MCF 10A (cell line): ENCODE data around the gene COL7A1. TPM values are rescaled to one million over a fixed set of nuclear protein-coding genes. Genes with fewer than 3 reads are reported as not detected.

Experiments used
- BruUV-seq: library from RNA; stranded (reverse); fragments of 400-500 nt; replicated peaks from 2 replicates; lab custom pipeline; 2021; lab: Mats Ljungman, UMichigan
- CTCF ChIA-PET: fragments of 300-600 bp; sonication (Branson Sonifier 250); formaldehyde crosslinking; extraction: SDS; loops from one replicate; lab custom pipeline; 2021; ENCODE audit warnings: antibody characterized with exemption, inconsistent platforms; lab: Yijun Ruan, JAX
- POLR2A ChIA-PET: fragments of 300-600, 350-650 bp; sonication (Branson Sonifier 250); formaldehyde crosslinking; extraction: SDS; loops from one replicate; lab custom pipeline; 2020; ENCODE audit warnings: antibody characterized with exemption, inconsistent platforms; lab: Yijun Ruan, JAX
- DNase-seq: peaks from one replicate; pipeline ENCODE4 v3.0.0-alpha.2; 2018; ENCODE audit not compliant: unreplicated experiment
- H3K27ac Mint-ChIP-seq: one replicate; pipeline ENCODE4 v1.8.0; 2022; ENCODE audit warnings: mild to moderate bottlenecking, low read depth, mixed read lengths; ENCODE audit not compliant: unreplicated experiment
- H3K27me3 Mint-ChIP-seq: one replicate; pipeline ENCODE4 v1.8.0; 2022; ENCODE audit warnings: mixed read lengths; ENCODE audit not compliant: insufficient read depth, unreplicated experiment
- H3K36me3 Mint-ChIP-seq: one replicate; pipeline ENCODE4 v1.8.0; 2022; ENCODE audit warnings: mild to moderate bottlenecking, moderate library complexity, mixed read lengths; ENCODE audit not compliant: insufficient read depth, unreplicated experiment
- H3K4me1 Mint-ChIP-seq: one replicate; pipeline ENCODE4 v1.8.0; 2022; ENCODE audit warnings: mixed read lengths; ENCODE audit not compliant: insufficient read depth, unreplicated experiment
- H3K4me3 Mint-ChIP-seq: one replicate; pipeline ENCODE4 v1.8.0; 2022; ENCODE audit warnings: mild to moderate bottlenecking, moderate library complexity, mixed read lengths; ENCODE audit not compliant: unreplicated experiment
- H3K9me3 Mint-ChIP-seq: one replicate; pipeline ENCODE4 v1.8.0; 2022; ENCODE audit warnings: mixed read lengths; ENCODE audit not compliant: unreplicated experiment
- CTCF ChIP-seq: fragments of 200-600 bp; IDR thresholded peaks from one replicate; pipeline ENCODE4 v1.8.0; 2022; ENCODE audit warnings: antibody characterized with exemption, mild to moderate bottlenecking; ENCODE audit not compliant: unreplicated experiment
- intact Hi-C: fragments of 100-400 bp; cut with micrococcal nuclease; formaldehyde crosslinking; loops from 2 replicates; pipeline ENCODE4 v1.14.1; 2022
- total RNA-seq: library from RNA; stranded (reverse); gene quantifications from 2 replicates; pipeline ENCODE4 v1.2.3, GENCODE V29; 2022

The COL7A1 gene
- total RNA-seq, 1 experiment from 2014 or later, result 60.5 TPM

- H3K9me3 Mint-ChIP-seq, result no peaks in the 10 kb centered on the region
- no peak for TF ChIP-seq CTCF
- peak overlapping the region; percentile 94 for H3K27ac Mint-ChIP-seq
- no peak for DNase-seq
- H3K27me3 Mint-ChIP-seq, result no peaks in the 10 kb centered on the region
- POLR2A ChIA-PET, result interaction anchor here (1.0 to 1.9 kb wide), 5 partner anchors 9 to 174 kb away, joined by 4 to 23 read pairs (median 7); partner anchors contain the start of gene SLC26A6
- H3K4me1 Mint-ChIP-seq, result peaks cover 14% of the 10 kb centered on the region
- peaks cover 61% of the 10 kb centered on the region for H3K36me3 Mint-ChIP-seq
- H3K4me3 Mint-ChIP-seq, result peak overlapping the region; percentile 94
- CTCF ChIA-PET, result interaction anchor here (0.9 kb wide), 1 partner anchor 62 kb away, joined by 5 read pairs; no protein-coding TSS in a partner anchor
- intact Hi-C loops, result no loop called here
- no TSS peak for BruUV-seq
These were observed 12.4 kb upstream of the COL7A1 start for GRCh38 chr3:48607519-48607918.

GRCh38 chr3:48601622-48601994, 6.5 kb upstream of the COL7A1 start:
- peaks cover 43% of the 10 kb centered on the region for H3K4me1 Mint-ChIP-seq
- H3K27me3 Mint-ChIP-seq, result no peaks in the 10 kb centered on the region
- H3K4me3 Mint-ChIP-seq, result no peak overlapping the region
- BruUV-seq, result no TSS peak
- no peak for DNase-seq
- no peak overlapping the region for H3K27ac Mint-ChIP-seq
- intact Hi-C loops, result no loop called here
- H3K36me3 Mint-ChIP-seq, result peaks cover 83% of the 10 kb centered on the region
- H3K9me3 Mint-ChIP-seq, result no peaks in the 10 kb centered on the region
- ChIA-PET POLR2A (interaction anchor here (0.9 to 8.9 kb wide), 3 partner anchors 10 to 33 kb away, joined by 3 to 107 read pairs (median 93); partner anchors contain the start of genes SLC26A6 and UQCRC1), CTCF (interaction anchor here (0.6 to 2.2 kb wide), 7 partner anchors 9 to 321 kb away, joined by 3 to 8 read pairs (median 5); partner anchors contain the start of gene SLC26A6)
- no peak for TF ChIP-seq CTCF

GRCh38 chr3:48600711-48601621, 5.8 kb upstream of the COL7A1 start:
- Mint-ChIP-seq H3K4me1 (peaks cover 50% of the 10 kb centered on the region), H3K27me3 (no peaks in the 10 kb centered on the region), H3K9me3 (no peaks in the 10 kb centered on the region), H3K36me3 (peaks cover 77% of the 10 kb centered on the region), H3K27ac (peak overlapping the region; percentile 59), H3K4me3 (no peak overlapping the region)
- no peak for TF ChIP-seq CTCF
- no peak for DNase-seq
- intact Hi-C loops, result no loop called here
- no TSS peak for BruUV-seq
- ChIA-PET CTCF (interaction anchor here (0.7 to 2.2 kb wide), 5 partner anchors 10 to 320 kb away, joined by 3 to 8 read pairs (median 3); partner anchors contain the start of gene SLC26A6), POLR2A (interaction anchor here (0.5 to 8.9 kb wide), 6 partner anchors 11 to 945 kb away, joined by 3 to 107 read pairs (median 4); partner anchors contain the start of genes SLC26A6 and UQCRC1)
